K562 (cell line): ENCODE data around the gene COL6A2. TPM values are rescaled to one million over a fixed set of nuclear protein-coding genes. Genes with fewer than 3 reads are reported as not detected.

Experiments
- ATAC-seq: fragments of 200-7000 bp; cut with Tn5 transposase; 3 replicates; pipeline ENCODE4 v1.9.1; 2020; ENCODE audit warnings: moderate library complexity
- BruUV-seq: library from RNA; stranded (reverse); fragments of 400-500 nt; replicated peaks from 2 replicates; lab custom pipeline; 2021; lab: Mats Ljungman, UMichigan
- CTCF ChIA-PET: fragments of 300-600 bp; formaldehyde crosslinking; extraction: SDS; loops from one replicate; lab custom pipeline; 2021; ENCODE audit warnings: low intra/inter-chr PET ratio; lab: Yijun Ruan, JAX
- POLR2A ChIA-PET: fragments of 300-600, 350-650 bp; sonication (Branson Sonifier 250); formaldehyde crosslinking; extraction: SDS; loops from one replicate; lab custom pipeline; 2021; ENCODE audit warnings: antibody characterized with exemption, inconsistent platforms; lab: Yijun Ruan, JAX
- DNase-seq, 4 experiments: peaks; one replicate each; pipeline versions ENCODE4 v3.0.0 to v3.0.0-alpha.2; 2011 to 2018; ENCODE audit warnings: low spot score in 3 of 4, mixed read lengths in 3 of 4; ENCODE audit errors: extremely low read depth in 1 of 4
- FAIRE-seq: peaks from 2 replicates; lab custom pipeline; 2011; peaks lifted over from hg19 to GRCh38; lab: Jason Lieb, UNC
- H2AFZ ChIP-seq: 2 replicates; pipeline ENCODE4 v1.6.0; 2011; ENCODE audit warnings: low read depth, low read length, control low read depth, inconsistent platforms
- H3K27ac ChIP-seq: fragments of 200-600 bp; 3 replicates; pipeline ENCODE4 v1.8.0; 2011; ENCODE audit warnings: low read depth, mild to moderate bottlenecking, control low read depth, inconsistent platforms, low read length, moderate library complexity, mixed read lengths; ENCODE audit errors: extremely low read depth
- H3K27me3 ChIP-seq, 2 experiments: fragments of 300-600 bp in 1 of 2; 2 replicates in 1 of 2; 3 replicates in 1 of 2; pipeline versions ENCODE4 v1.6.0 to v1.8.0; 2011; ENCODE audit warnings: inconsistent platforms in 2 of 2, low read length in 2 of 2, mild to moderate bottlenecking in 1 of 2, mixed read lengths in 1 of 2, moderate library complexity in 1 of 2; ENCODE audit not compliant: control insufficient read depth in 2 of 2, insufficient read depth in 2 of 2
- H3K36me3 ChIP-seq: fragments of 300-600 bp; 3 replicates; pipeline ENCODE4 v1.8.0; 2011; ENCODE audit warnings: mild to moderate bottlenecking, low read length, inconsistent platforms; ENCODE audit not compliant: control insufficient read depth, insufficient read depth
- H3K4me1 ChIP-seq, 2 experiments: fragments of 200-600 bp in 1 of 2; replicated peaks in 1 of 2; 2 replicates in 1 of 2; 3 replicates in 1 of 2; pipeline versions ENCODE4 v1.5.1 to v1.8.0; 2011; ENCODE audit warnings: inconsistent platforms in 2 of 2, low read length in 2 of 2, mild to moderate bottlenecking in 1 of 2, mixed read lengths in 1 of 2, moderate library complexity in 1 of 2; ENCODE audit not compliant: control insufficient read depth in 2 of 2, insufficient read depth in 2 of 2
- H3K4me2 ChIP-seq: 2 replicates; pipeline ENCODE4 v1.6.1; 2011; ENCODE audit warnings: low read length, control low read depth, inconsistent platforms, mixed read lengths; ENCODE audit not compliant: insufficient read depth
- H3K4me3 ChIP-seq: fragments of 200-600 bp; sonication (generic), shearing (Covaris generic); 2 replicates; pipeline ENCODE4 v1.5.1; 2016; ENCODE audit warnings: control low read depth, inconsistent platforms
- H3K79me2 ChIP-seq: fragments of 200-600 bp; 3 replicates; pipeline ENCODE4 v1.8.0; 2011; ENCODE audit warnings: low read length, inconsistent platforms; ENCODE audit not compliant: control insufficient read depth, insufficient read depth
- H3K9ac ChIP-seq, 2 experiments: 2 replicates each; pipeline versions ENCODE4 v1.6.0 to v1.6.1; 2011; ENCODE audit warnings: low read depth in 2 of 2, low read length in 2 of 2, control low read depth in 1 of 2, inconsistent platforms in 1 of 2, mild to moderate bottlenecking in 1 of 2, mixed read lengths in 1 of 2; ENCODE audit not compliant: insufficient read depth in 1 of 2
- H3K9me1 ChIP-seq: one replicate; pipeline ENCODE4 v1.6.0; 2011; ENCODE audit warnings: inconsistent platforms, mild to moderate bottlenecking, low read length, moderate library complexity; ENCODE audit not compliant: control insufficient read depth, insufficient read depth
- H3K9me3 ChIP-seq: replicated peaks from 2 replicates; pipeline ENCODE4 v1.5.1; 2011; ENCODE audit warnings: low read depth, low read length, inconsistent platforms; ENCODE audit not compliant: control insufficient read depth, insufficient read depth
- H4K20me1 ChIP-seq: replicated peaks from 2 replicates; pipeline ENCODE4 v1.6.1; 2011; ENCODE audit warnings: low read length, inconsistent platforms, mixed read lengths; ENCODE audit not compliant: control insufficient read depth, insufficient read depth
- ETS2 ChIP-seq: IDR thresholded peaks from 2 replicates; pipeline ENCODE4 v1.6.1; 2016; ENCODE audit warnings: borderline replicate concordance, missing genetic modification characterization, mild to moderate bottlenecking, moderate library complexity, missing compliant biosample characterization; ENCODE audit not compliant: poor library complexity, severe bottlenecking
- KLF1 ChIP-seq: fragments of 450-650 bp; IDR thresholded peaks from 2 replicates; pipeline ENCODE4 v1.6.1; 2016; ENCODE audit warnings: missing genetic modification characterization, missing compliant biosample characterization
- PHF8 ChIP-seq: fragments of 200-600 bp; sonication (generic); IDR thresholded peaks from 2 replicates; pipeline ENCODE4 v1.6.1; 2012; ENCODE audit warnings: mixed run types, mild to moderate bottlenecking, inconsistent platforms, low read length, moderate library complexity, borderline replicate concordance
- SUPT5H ChIP-seq: fragments of 450-650 bp; IDR thresholded peaks from 2 replicates; pipeline ENCODE4 v1.6.1; 2016
- TSC22D4 ChIP-seq: fragments of 450-650 bp; IDR thresholded peaks from 2 replicates; pipeline ENCODE4 v1.6.1; 2016; ENCODE audit warnings: missing genetic modification characterization, missing biosample characterization, control low read depth
- ZNF589 ChIP-seq: fragments of 200-800 bp; sonication (Bioruptor generic); IDR thresholded peaks from 2 replicates; pipeline ENCODE4 v1.6.1; 2016; ENCODE audit warnings: low read depth, missing genetic modification characterization, missing compliant biosample characterization
- ZSCAN32 ChIP-seq: fragments of 450-650 bp; formaldehyde crosslinking; IDR thresholded peaks from 2 replicates; pipeline ENCODE4 v1.4.0; 2020; ENCODE audit warnings: mild to moderate bottlenecking, moderate library complexity
- WGBS: fragments of 100-300 bp; shearing (Covaris generic); methylation state at CpG from one replicate; pipeline ENCODE4 v1.1.6; 2016; ENCODE audit warnings: low coverage, mixed read lengths; ENCODE audit not compliant: insufficient coverage; ENCODE audit errors: missing lambda C conversion rate; 5-methylcytosine and 5-hydroxymethylcytosine counted together
- in situ Hi-C: fragments of 300-500 bp; cut with MboI; formaldehyde crosslinking; loops from 4 replicates; pipeline ENCODE4 v1.15.0; 2018; ENCODE audit warnings: inconsistent platforms, mixed read lengths
- intact Hi-C: fragments of 100-400 bp; cut with micrococcal nuclease; formaldehyde crosslinking; loops from 2 replicates; pipeline ENCODE4 v1.14.2; 2022
- polyA plus RNA-seq, 8 experiments: library from polyadenylated mRNA; depleted of rRNA in 4 of 8; stranded (reverse) in 5 of 8; unstranded in 3 of 8; fragments of >200 nt; fragmentation: Nextera tagmentation in 2 of 8; fragmentation: Illumina TruSeq in 1 of 8; extraction: Ambion mirVana in 2 of 8; extraction: Trizol in 1 of 8; gene quantifications; 2 replicates each; pipeline versions ENCODE4 v1.2.1 to v1.2.3, GENCODE V29; 2011 to 2014; ENCODE audit warnings: inconsistent platforms in 1 of 8, missing spikeins in 1 of 8
- total RNA-seq, 7 experiments: library from RNA; depleted of rRNA in 6 of 7; stranded (reverse); fragments of >200 nt in 6 of 7; fragmentation: Illumina TruSeq in 2 of 7; extraction: Trizol in 2 of 7; gene quantifications; 2 replicates each; pipeline versions ENCODE4 v1.2.1 to v1.2.3, GENCODE V29; 2011 to 2021; ENCODE audit warnings: low replicate concordance in 1 of 7
- TF ChIP-seq, protein P1 (sequence below): fragments of 200-800 bp; sonication (Bioruptor generic); IDR thresholded peaks from 2 replicates; pipeline ENCODE4 v1.6.1; 2016; ENCODE audit warnings: missing genetic modification characterization, missing compliant biosample characterization
- TF ChIP-seq, protein P2 (sequence below): fragments of 450-650 bp; formaldehyde crosslinking; IDR thresholded peaks from 2 replicates; pipeline ENCODE4 v1.4.0; 2022; ENCODE audit warnings: missing genetic modification characterization
- TF ChIP-seq, protein P3 (sequence below), 3 experiments: fragments of 200-800 bp in 1 of 3; sonication (Bioruptor generic) in 1 of 3; sonication (generic) in 1 of 3; formaldehyde crosslinking in 1 of 3; IDR thresholded peaks; 2 replicates each; pipeline versions ENCODE4 v1.6.1 to v1.8.0; 2016 to 2022; ENCODE audit warnings: mild to moderate bottlenecking in 2 of 3, missing compliant biosample characterization in 2 of 3, missing genetic modification characterization in 2 of 3, missing genetic modification reagents in 1 of 3

COL6A2 gene
- total and polyA plus RNA-seq, 9 of the 15 experiments (the other 6 are each of a cell fraction or from before 2014, with no cell fraction given) = 0.07 to 1.1 (median 0.24) TPM; not detected in 3

DNA sequence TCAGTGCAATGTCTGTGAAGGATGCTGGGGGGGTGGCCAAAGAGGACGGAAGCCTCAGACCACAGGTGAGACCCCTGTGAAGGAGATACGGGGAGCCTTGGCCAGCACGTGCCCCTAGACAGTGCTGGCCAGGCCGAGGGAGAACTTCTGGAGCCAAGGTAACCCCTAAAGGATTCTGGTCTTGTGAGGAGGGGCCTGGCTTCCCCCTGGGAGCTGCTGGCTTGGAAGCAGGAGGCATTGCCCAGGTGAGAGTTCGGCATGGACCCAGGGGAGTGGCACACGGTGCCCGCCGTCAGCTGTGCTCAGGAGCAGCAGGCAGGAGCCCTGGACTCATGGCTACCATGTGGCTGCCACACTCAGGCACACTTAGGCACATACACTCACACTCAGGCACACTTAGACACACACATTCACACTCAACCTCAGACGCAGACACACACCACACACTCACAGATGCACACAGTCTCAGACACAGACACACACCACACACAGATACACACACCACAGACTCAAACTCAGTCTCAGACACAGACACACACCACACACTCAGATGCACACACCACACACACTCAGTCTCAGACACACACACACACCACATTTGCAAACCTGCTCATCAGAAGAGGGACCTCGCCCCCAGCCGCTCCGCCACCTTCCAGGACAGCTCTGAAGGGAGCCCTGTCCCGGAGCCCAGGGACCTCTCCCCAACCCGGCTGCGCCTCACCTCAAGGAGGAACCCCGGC is 1.1 kb upstream of the COL6A2 start:
- H3K9ac ChIP-seq = no peak overlapping the region
- no peaks in the 10 kb centered on the region for H3K36me3 ChIP-seq
- WGBS = 7% methylated on average over 16 of the region's 16 CpGs
- no peak for ATAC-seq
- H3K79me2 ChIP-seq = no peaks in the 10 kb centered on the region
- peaks cover 0 to 24% of the 10 kb centered on the region in 2 experiments; a peak in 2 of 5 replicates for H3K4me1 ChIP-seq
- no peak overlapping the region for H3K4me2 ChIP-seq
- intact Hi-C loops = loop anchor here (5.0 kb wide), 1 partner anchor 124 kb away; no protein-coding TSS in a partner anchor
- no TSS peak for BruUV-seq
- TF ChIP-seq ZSCAN32 (CRISPR knock-in tag) = no peak
- no peak for TF ChIP-seq PHF8
- TF ChIP-seq, protein P1, sequence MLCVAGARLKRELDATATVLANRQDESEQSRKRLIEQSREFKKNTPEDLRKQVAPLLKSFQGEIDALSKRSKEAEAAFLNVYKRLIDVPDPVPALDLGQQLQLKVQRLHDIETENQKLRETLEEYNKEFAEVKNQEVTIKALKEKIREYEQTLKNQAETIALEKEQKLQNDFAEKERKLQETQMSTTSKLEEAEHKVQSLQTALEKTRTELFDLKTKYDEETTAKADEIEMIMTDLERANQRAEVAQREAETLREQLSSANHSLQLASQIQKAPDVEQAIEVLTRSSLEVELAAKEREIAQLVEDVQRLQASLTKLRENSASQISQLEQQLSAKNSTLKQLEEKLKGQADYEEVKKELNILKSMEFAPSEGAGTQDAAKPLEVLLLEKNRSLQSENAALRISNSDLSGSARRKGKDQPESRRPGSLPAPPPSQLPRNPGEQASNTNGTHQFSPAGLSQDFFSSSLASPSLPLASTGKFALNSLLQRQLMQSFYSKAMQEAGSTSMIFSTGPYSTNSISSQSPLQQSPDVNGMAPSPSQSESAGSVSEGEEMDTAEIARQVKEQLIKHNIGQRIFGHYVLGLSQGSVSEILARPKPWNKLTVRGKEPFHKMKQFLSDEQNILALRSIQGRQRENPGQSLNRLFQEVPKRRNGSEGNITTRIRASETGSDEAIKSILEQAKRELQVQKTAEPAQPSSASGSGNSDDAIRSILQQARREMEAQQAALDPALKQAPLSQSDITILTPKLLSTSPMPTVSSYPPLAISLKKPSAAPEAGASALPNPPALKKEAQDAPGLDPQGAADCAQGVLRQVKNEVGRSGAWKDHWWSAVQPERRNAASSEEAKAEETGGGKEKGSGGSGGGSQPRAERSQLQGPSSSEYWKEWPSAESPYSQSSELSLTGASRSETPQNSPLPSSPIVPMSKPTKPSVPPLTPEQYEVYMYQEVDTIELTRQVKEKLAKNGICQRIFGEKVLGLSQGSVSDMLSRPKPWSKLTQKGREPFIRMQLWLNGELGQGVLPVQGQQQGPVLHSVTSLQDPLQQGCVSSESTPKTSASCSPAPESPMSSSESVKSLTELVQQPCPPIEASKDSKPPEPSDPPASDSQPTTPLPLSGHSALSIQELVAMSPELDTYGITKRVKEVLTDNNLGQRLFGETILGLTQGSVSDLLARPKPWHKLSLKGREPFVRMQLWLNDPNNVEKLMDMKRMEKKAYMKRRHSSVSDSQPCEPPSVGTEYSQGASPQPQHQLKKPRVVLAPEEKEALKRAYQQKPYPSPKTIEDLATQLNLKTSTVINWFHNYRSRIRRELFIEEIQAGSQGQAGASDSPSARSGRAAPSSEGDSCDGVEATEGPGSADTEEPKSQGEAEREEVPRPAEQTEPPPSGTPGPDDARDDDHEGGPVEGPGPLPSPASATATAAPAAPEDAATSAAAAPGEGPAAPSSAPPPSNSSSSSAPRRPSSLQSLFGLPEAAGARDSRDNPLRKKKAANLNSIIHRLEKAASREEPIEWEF (CRISPR knock-in tag) = no peak
- no peak for TF ChIP-seq ZNF589 (CRISPR knock-in tag)
- TF ChIP-seq, protein P2, sequence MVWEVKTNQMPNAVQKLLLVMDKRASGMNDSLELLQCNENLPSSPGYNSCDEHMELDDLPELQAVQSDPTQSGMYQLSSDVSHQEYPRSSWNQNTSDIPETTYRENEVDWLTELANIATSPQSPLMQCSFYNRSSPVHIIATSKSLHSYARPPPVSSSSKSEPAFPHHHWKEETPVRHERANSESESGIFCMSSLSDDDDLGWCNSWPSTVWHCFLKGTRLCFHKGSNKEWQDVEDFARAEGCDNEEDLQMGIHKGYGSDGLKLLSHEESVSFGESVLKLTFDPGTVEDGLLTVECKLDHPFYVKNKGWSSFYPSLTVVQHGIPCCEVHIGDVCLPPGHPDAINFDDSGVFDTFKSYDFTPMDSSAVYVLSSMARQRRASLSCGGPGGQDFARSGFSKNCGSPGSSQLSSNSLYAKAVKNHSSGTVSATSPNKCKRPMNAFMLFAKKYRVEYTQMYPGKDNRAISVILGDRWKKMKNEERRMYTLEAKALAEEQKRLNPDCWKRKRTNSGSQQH = no peak
- TF ChIP-seq, protein P3, sequence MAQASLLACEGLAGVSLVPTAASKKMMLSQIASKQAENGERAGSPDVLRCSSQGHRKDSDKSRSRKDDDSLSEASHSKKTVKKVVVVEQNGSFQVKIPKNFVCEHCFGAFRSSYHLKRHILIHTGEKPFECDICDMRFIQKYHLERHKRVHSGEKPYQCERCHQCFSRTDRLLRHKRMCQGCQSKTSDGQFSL (CRISPR knock-in tag; IDR thresholded peaks at IDR 0.05) = no peak
- TF ChIP-seq, protein P3 (tag; IDR thresholded peaks at IDR 0.05) = no peak
- no peak for TF ChIP-seq KLF1 (tag)
- no peak for TF ChIP-seq SUPT5H
- no peak for TF ChIP-seq TSC22D4 (tag)
- TF ChIP-seq ETS2 (tag) = no peak
- H4K20me1 ChIP-seq = 0 out of 2 replicates have a peak, but pooled peaks cover 6% of the 10 kb centered on the region
- H3K9me3 ChIP-seq = no peaks in the 10 kb centered on the region
- H2AFZ ChIP-seq = no peak overlapping the region
- in situ Hi-C loops = no loop called here
- ChIA-PET CTCF (no interaction called here), POLR2A (interaction anchor here (0.7 kb wide), 1 partner anchor 118 kb away, joined by 3 read pairs; no protein-coding TSS in a partner anchor)
- H3K27me3 ChIP-seq = peaks cover 28 to 63% of the 10 kb centered on the region in 2 experiments
- peak; percentile 91 for FAIRE-seq
- H3K4me3 ChIP-seq = no peak overlapping the region
- no peak overlapping the region for H3K27ac ChIP-seq
- DNase-seq = peak in 2 of 4 experiments; percentile 10 to 12
- no peaks in the 10 kb centered on the region for H3K9me1 ChIP-seq
